ENCODE data around the gene PLN.

The PLN gene

GRCh38 chr6:118579786-118580185 lies 31.7 kb downstream of the PLN start:
- DNase-seq (ENCODE audit: low spot score) = no peak

- peak; percentile 66 for DNase-seq (ENCODE audit: low spot score)
Observed at GRCh38 chr6:118580585-118581419, 32.7 kb downstream of the PLN start.

- DNase-seq (ENCODE audit: low spot score) = no peak
Observed at GRCh38 chr6:118581489-118581959, 33.4 kb downstream of the PLN start.

DNA sequence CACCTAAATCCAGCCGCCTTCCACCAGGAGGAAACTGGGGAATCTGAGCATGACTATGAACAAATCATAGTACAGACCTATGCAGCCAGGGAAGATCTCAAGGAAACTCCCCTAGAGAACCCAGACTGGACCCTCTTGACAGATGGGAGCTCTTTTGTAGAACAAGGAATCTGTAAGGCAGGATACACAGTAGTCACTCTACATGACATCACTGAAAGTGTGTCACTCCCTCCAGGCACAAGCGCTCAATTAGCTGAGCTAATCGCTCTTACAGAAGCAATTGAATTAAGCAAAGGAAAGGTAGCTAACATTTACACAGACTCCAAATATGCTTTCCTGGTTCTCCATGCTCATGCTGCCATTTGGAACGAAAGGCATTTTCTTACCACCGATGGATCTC lies 36.8 kb downstream of the PLN start:
- DNase-seq (ENCODE audit: low spot score) = no peak

GRCh38 chr6:118586746-118587485 lies 38.8 kb downstream of the PLN start:
- no peak for DNase-seq (ENCODE audit: low spot score)

DNA sequence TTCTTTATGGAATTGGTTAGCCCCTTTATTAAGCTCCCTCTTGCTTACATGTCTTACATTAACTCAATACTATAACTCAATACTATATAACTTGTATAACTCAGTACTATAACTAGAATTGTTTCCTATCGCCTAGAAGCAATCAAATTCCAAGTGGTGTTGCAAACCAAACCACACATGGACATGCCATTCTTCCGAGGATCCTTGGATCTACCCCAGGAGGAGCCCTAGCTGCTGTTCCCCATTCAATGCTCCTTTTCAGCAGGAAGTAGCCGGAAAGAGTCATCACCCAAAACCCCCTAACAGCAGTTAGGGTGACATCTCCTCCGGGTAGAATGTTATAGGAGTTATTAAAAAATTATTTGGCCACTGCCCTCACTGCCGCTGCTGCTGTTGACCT lies 40.5 kb downstream of the PLN start:
- DNase-seq (ENCODE audit: low spot score) = no peak

DNA sequence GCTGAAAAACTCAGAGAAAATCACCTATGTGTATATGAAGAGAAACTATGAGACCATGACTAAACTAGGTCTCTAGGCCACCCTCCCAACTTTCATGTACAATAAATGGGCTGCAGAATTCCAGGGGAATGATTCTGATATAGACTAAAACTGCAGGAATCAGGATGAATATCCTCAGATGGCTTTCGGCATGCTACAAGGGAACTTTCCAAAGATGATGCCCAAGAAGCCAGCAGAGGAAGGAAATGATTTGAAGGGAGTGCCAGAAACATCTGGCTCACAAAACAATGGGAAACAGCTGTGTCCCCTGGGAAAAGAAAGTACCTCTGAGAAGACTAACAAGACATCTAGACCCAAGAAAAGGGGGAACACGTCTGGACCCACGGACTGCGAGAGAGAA lies 41.1 kb downstream of the PLN start:
- DNase-seq (ENCODE audit: low spot score) = peak; percentile 64

GRCh38 chr6:118589649-118590365 lies 41.7 kb downstream of the PLN start:
- no peak for DNase-seq (ENCODE audit: low spot score)

DNA sequence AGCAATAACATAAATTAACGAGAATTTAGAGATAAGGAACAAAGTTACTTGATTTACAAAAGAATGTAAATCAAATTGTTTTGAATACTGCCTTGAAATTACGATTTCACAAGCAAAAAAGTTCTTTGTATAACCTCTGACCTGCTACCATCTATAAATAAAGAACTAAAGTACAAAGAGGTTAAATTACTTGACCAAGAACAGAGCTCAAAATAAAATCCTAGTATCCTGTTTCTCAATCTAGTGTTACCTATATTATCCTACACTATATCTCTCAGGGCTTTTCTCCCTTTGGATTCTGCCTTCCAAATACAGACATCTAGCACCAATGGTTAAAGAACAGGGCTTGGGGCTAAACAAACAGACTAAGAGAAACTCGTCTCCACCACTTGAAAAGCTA lies 43.8 kb downstream of the PLN start:
- no peak for DNase-seq (ENCODE audit: low spot score)

- DNase-seq (ENCODE audit: low spot score) = no peak
Observed at GRCh38 chr6:118594877-118595276, 46.8 kb downstream of the PLN start.

GRCh38 chr6:118596774-118597320 lies 48.8 kb downstream of the PLN start:
- DNase-seq (ENCODE audit: low spot score) = no peak

GRCh38 chr6:118597636-118598035 lies 49.5 kb downstream of the PLN start:
- no peak for DNase-seq (ENCODE audit: low spot score)

- no peak for DNase-seq (ENCODE audit: low spot score)
Observed at GRCh38 chr6:118598324-118598723, 50.2 kb downstream of the PLN start.

- DNase-seq (ENCODE audit: low spot score) = no peak
Observed at GRCh38 chr6:118602300-118602699, 54.2 kb downstream of the PLN start.

DNA sequence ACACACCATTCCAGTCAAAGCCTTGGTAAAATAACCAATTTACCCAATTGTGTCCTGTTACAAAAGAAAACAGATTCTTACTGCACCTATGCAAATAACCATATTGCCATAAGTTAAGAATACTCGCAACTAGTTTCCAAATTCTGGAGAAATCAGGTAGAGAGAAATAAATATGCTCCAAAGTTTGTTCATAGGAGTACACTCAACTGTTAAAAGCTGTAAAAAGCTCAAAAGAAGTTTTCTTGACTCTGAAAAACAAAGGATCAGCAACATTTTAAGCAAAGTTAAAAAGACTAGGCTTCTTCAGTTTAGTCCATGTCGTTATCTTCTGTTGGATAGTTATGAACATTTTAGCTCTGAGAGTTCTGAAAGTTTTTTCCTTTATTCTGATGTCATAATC lies 55.3 kb downstream of the PLN start:
- DNase-seq (ENCODE audit: low spot score) = no peak

- no peak for DNase-seq (ENCODE audit: low spot score)
Observed at GRCh38 chr6:118606268-118606667, 58.2 kb downstream of the PLN start.

- DNase-seq (ENCODE audit: low spot score) = no peak
Observed at GRCh38 chr6:118606858-118607257, 58.8 kb downstream of the PLN start.

All from kidney capillary endothelial cell (primary cell).